Measurements from ENCODE around the gene MYCT1. TPM values are rescaled to one million over a fixed set of nuclear protein-coding genes. Genes with fewer than 3 reads are reported as not detected.

Gene MYCT1
- total and polyA plus RNA-seq, 2 of the 8 experiments (the other 6 are each of a cell fraction or from before 2014, with no cell fraction given): 0.39 to 3.3 TPM

DNA sequence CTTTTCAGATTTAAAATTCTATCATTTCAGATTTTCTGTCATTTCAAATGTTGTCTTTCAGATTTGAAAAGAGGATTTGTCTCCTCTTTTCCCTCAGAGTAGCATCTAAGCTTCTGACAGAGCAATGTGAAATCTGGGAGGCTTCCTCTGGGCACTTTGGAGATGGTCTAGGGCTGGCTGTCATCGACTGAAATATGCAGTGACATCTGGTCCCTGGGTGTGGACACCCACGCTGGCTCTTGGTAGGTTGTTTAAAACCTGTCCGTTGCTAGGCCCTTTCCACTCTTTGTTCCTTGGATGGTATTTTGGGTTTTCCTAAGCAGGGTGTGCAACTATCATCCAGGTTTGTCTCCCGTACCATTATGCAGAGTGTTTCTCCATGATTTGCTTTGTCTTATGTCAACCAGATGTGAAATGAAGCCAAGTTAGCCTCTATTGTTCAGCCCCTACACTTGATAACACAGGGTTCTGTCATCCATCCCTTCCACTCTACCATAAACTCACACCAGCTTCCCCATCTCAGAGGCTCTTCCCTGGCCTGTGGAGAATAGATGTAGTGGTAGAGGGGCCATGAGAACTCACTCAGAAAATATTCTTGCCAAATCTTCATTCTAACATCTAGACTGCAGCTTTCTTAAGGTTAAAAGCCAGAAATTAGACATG is 47.9 kb downstream of the MYCT1 start (continued):
- no peak for TF ChIP-seq HDAC6 (IDR thresholded peaks at IDR 0.05; ENCODE audit: low read depth, low read length)
- TF ChIP-seq EZH2 (IDR thresholded peaks at IDR 0.05; ENCODE audit: low read depth, low read length, severe bottlenecking): no peak
- TF ChIP-seq CBX8 (IDR thresholded peaks at IDR 0.05; ENCODE audit: borderline replicate concordance, low read depth, low read length): no peak
- no peak for TF ChIP-seq TBP (IDR thresholded peaks at IDR 0.05; ENCODE audit: low read depth, low read length)
- TF ChIP-seq CHD1 (IDR thresholded peaks at IDR 0.05; ENCODE audit: low read depth, low read length): no peak
- TF ChIP-seq NANOG (IDR thresholded peaks at IDR 0.05; ENCODE audit: insufficient read depth, low read depth, low read length, poor library complexity, severe bottlenecking): no peak
- TF ChIP-seq, protein P1, sequence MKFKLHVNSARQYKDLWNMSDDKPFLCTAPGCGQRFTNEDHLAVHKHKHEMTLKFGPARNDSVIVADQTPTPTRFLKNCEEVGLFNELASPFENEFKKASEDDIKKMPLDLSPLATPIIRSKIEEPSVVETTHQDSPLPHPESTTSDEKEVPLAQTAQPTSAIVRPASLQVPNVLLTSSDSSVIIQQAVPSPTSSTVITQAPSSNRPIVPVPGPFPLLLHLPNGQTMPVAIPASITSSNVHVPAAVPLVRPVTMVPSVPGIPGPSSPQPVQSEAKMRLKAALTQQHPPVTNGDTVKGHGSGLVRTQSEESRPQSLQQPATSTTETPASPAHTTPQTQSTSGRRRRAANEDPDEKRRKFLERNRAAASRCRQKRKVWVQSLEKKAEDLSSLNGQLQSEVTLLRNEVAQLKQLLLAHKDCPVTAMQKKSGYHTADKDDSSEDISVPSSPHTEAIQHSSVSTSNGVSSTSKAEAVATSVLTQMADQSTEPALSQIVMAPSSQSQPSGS (IDR thresholded peaks at IDR 0.05; ENCODE audit: low read length): no peak
- no peak for TF ChIP-seq PHF8 (conservative IDR thresholded peaks at IDR 0.05; ENCODE audit: low read depth, low read length)
